GM19468 (cell line): ENCODE data around the gene ANKS4B.
"Not testable (repeated sequence)": the region's sequence is repeated elsewhere in the genome, so short reads cannot be mapped to it uniquely, and the experiment has no call there.

ENCODE experiments used
- ATAC-seq: cut with Tn5 transposase; IDR thresholded peaks from one replicate; pipeline ENCODE4 v1.9.1; 2021; ENCODE audit warnings: mild to moderate bottlenecking, moderate library complexity, moderate number of reproducible peaks; ENCODE audit not compliant: unreplicated experiment; ENCODE audit errors: extremely low read depth

The ANKS4B gene

DNA sequence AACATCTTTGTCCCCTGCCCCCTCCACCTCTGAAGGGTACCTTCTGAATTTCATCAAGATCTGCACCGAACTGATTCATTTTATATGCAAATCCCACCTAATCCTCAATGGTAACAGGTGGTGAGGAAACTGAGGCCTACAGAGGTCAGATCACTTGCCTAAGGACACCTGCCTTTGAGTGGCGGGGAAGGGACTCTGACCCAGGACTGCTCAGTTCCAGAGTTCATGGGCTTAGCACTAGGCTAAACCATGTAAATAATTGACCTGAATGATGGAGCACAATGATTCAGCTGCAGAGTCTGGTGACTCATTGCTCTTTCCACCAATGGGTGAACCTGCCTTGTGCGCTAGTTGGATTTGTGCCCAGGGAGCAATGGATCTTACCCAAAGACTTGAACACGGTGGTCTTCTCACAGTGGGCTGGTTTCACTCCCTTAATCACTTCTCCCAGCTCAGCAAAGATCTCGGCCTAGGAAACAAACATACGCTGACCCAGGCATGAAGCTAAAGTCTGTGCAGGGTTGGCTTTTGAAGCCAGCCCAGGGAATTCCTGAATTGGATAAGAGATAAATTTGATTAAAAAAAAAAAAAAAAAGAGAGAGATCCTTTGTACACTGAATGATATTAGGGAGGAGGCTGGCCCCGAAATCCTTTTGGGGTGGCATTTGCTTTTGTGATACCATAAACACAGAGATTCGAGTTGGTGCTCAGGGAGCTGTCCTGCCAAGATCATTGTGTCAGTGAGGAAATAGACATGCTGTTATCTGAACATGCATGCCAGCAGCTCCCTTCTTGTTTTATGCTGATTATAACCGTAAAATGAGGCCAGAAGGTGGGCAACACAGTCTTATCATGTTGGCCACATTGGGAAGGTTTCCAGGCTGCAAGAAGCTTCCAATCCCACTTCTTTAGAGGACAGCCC is 27.6 kb downstream of the ANKS4B start:
- ATAC-seq, result no peak

DNA sequence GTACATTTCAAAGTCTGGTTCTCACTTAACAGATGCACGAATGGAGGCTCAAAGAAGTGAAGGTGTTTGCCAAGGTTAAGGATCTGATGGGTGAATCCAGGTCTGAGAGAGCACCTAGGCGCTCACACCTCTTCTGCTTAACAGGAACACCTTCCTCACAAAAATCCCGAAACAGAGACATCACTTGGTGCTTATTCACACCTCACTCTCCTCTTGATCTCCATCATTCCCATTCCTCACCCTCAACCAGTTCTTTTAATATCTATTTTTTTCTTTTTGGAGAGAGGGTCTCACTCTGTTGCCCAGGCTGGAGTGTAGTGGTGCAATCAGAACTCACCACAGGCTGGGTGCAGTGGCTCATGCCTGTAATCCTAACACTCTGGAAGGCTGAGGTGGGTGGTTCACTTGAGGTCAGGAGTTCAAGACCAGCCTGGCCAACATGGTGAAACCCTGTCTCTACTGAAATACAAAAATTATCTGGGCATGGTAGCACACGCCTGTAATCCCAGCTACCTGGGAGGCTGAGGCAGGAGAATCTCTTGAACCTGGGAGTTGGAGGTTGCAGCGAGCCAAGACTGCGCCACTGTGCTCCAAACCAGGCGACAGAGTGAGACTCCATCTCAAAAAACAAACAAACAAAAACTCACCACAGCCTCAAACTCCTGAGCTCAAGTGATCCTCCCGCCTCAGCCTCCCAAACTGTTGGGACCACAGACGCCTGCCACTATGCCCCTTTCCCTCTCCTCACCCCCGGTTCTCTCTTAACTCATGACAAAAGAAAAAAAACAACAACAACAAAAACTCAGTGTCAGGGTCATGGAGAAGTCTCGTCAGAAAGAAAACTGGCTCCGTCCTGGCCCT is 29.5 kb downstream of the ANKS4B start:
- ATAC-seq, result no peak

GRCh38 chr16:21263640-21264570 is 30.4 kb downstream of the ANKS4B start:
- peak; percentile 90 for ATAC-seq

GRCh38 chr16:21264571-21265036 is 31.1 kb downstream of the ANKS4B start:
- no peak for ATAC-seq

DNA sequence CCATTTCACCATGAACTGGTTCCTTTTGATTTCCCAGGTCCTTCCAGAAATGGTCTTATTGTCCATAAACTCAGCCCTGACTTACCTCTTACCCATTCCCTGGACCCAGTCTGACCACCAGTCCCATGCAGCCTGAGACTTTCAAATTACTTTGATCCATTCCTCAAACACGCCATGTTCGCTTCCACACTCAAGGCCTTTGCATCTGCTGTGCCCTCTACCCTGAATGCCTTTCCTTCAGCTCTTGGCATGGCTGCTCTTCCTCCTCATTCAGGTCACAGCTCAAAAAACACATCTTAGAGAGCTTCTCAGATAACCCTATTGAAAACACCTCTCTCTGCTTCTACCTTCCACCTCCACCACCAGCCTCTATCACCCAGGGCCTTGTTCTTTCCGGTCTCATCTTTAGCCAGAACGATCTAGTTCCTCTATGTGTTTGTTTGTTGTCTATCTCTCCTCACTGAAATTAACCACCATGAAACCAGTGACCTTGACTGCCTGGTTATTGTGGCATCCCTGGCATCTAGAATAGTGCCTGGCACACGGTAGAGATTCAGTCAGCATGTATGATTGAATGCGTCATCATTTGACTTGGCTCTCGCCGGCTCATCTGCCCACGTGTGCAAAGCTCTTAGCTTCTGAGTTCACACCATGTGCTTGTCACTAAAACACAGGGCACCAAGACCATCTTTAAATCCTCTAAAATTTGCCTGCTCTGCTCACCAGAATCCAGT is 31.8 kb downstream of the ANKS4B start:
- ATAC-seq, result no peak

DNA sequence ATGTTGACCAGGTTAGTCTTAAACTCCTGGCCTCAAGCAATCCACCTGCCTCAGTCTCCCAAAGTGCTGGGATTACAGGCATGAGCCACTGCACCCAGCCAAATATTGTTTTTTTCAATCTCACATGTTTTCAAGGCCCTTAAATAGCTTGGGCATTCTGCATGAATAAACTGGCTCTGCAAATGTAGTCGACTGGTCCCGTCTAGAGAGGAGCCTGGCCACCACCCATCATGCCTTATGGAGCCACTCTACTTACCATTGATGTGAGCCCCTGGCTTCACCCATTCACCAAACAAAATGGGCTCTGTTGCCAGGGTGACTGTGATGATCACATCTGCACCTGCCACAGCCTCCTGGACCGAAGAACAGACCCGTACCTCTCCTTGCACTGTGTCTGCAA is 33.8 kb downstream of the ANKS4B start:
- ATAC-seq, result no peak

DNA sequence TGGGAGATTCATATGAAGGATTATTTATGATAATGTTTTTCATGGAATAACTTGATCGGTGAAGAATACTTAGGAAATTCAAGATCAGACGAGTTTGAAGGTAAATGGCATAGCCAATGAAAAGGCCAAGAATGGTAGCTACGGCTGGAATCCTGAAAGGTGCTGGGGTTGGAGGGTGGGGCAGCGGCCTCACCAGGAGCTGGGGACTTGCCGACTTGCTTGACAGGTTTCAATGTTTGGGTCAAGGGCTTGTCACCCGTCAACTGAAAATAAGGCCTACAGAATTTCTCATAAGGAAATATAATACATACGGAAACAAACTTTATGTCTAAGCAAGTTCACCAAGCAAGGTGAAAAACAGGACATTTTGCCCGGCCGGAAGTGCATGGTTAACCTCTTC is 34.7 kb downstream of the ANKS4B start:
- no peak for ATAC-seq

GRCh38 chr16:21272253-21272652 is 38.8 kb downstream of the ANKS4B start:
- no peak for ATAC-seq

GRCh38 chr16:21272763-21273162 is 39.3 kb downstream of the ANKS4B start:
- not testable (repeated sequence) for ATAC-seq

DNA sequence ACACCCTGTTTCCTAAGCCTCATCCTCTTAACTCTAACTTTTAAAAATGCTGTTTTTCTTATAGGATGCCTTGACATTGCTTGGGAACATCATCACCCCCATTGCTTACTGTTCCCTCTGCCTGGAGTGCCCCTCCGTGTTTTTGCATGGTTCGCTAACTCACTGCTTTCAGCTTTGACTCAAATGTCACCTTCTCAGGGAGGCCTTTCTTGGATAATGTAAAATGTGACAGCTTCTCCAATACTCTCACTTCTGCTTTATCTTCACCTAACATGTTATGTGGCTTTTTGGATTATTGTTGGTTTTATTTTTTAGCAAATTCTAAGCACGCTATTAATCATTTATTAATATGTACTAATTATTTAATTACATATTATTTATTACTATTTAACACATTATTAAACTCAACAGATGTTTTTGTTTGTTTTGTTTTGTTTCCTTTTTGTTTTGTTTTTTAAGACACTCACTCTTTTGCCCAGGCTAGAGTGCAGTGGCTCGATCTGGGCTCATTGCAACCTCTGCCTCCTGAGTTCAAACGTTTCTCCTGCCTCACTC is 40.8 kb downstream of the ANKS4B start:
- no peak for ATAC-seq

DNA sequence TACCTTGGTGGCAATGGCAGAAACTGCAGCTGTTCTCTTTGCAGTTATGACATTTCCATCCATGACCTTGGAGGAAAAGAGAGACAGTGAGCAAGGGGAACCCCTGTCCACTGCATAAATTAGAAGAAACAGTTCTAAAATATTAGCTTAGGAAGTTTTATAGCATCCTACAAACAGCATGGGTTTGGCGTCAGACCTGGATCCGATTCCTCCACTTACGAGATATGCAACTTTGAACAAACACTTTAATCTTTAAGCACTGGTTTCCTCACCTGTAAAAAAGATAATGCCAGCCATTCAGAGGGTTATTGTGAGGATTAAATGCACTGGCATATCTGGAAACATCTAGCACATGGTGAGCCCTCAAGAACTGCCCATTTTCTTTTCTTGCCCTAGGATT is 42.0 kb downstream of the ANKS4B start:
- no peak for ATAC-seq

GRCh38 chr16:21276090-21276489 is 42.6 kb downstream of the ANKS4B start:
- no peak for ATAC-seq

DNA sequence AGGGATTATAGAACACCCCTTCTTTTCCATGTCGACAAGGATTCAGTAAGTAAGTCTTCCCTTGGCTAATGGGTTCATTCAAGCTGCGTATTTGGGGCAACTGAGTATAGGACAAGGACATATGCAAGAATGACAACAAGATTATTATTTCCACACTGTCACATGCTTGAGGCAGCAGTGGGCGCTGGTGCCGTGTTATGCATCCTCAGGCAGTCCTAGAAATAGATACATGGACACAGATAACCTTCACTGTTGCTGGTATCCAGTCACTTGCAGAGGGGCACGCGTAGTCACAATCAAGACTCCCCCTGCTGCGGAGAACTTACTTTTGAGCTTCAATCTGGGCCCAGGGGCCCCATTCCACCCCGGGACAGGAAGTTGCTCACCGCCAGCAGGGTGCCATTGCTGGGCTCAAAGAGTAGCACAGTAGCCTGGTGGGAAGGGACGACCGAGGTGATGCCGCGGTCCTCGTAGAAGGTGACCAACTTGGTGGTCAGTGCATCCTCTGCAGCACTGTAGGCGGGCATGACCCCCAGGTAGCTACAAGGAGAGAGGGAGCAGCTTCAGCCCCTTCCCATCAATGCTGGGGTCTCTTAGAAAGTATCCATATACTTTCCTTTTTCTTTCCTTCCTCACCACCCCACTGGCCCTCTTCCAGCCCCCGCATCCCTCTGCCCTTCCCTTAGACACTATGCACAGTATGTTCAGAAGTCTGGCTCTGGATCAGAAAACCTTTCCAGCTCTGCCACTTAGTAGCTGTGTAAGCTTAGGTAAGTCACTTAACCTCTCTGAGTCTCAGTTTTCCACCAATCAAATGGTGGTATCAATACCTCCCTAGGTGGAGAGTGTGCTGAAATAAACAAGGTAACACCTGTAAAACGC is 43.8 kb downstream of the ANKS4B start:
- no peak for ATAC-seq

GRCh38 chr16:21277927-21278706 is 44.6 kb downstream of the ANKS4B start, which contains the start of gene CRYM:
Gene CRYM, minus strand, starts transcription at chr16:21278290. Its CDS starts 39 bp downstream, at chr16:21278251.
- no peak for ATAC-seq

- ATAC-seq, result no peak
Observed at GRCh38 chr16:21279501-21279900, 46.0 kb downstream of the ANKS4B start.

DNA sequence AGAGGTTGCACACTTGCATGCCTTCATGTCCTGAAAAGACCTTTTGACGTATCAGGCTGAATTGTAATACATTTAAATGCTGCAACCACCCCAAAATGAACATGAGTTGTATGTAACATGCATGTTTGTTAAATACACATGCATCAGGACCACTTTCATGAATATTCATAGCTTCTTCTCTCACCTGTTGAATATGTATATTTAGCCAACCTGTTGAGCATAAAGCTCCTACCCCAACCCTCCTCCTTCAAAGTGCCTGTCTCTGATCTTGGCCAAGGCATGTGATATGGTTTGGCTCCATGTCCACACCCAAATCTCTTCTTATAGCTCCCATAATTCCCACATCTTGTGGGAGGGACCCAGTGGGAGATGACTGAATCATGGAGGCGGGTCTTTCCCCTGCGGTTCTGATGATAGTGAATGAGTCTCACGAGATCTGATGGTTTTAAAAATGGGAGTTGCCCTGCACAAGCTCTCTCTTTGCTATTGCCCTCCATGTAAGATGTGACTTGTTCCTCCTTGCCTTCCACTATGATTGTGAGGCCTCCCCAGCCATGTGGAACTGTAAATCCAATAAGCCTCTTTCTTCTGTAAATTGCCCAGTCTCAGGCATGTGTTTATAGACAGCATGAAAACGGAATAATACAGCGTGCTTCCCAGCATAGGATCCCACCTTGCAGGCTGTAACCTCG is 48.3 kb downstream of the ANKS4B start:
- ATAC-seq, result no peak
